GM18498 (cell line): Measurements from ENCODE around the gene MGAT4A.
"Not testable (repeated sequence)": the region's sequence is repeated elsewhere in the genome, so short reads cannot be mapped to it uniquely, and the experiment has no call there.

ENCODE experiments used
- ATAC-seq: cut with Tn5 transposase; IDR thresholded peaks from one replicate; pipeline ENCODE4 v1.9.1; 2021; ENCODE audit warnings: mild to moderate bottlenecking, moderate library complexity; ENCODE audit not compliant: unreplicated experiment

The MGAT4A gene

GRCh38 chr2:98664323-98664722 is 66.6 kb downstream of the MGAT4A start:
- ATAC-seq, result no peak

- ATAC-seq, result no peak
Observed at GRCh38 chr2:98663511-98664090, 67.3 kb downstream of the MGAT4A start.

GRCh38 chr2:98659491-98659840 is 71.5 kb downstream of the MGAT4A start:
- ATAC-seq, result not testable (repeated sequence)

- ATAC-seq, result no peak
Observed at GRCh38 chr2:98658816-98659490, 72.0 kb downstream of the MGAT4A start.

GRCh38 chr2:98656800-98657199 is 74.1 kb downstream of the MGAT4A start:
- ATAC-seq, result no peak

GRCh38 chr2:98654699-98655495 is 76.0 kb downstream of the MGAT4A start:
- ATAC-seq, result no peak

- no peak for ATAC-seq
Observed at GRCh38 chr2:98650998-98651397, 79.9 kb downstream of the MGAT4A start.

GRCh38 chr2:98649992-98650375 is 80.9 kb downstream of the MGAT4A start:
- no peak for ATAC-seq

GRCh38 chr2:98649135-98649991 is 81.6 kb downstream of the MGAT4A start:
- peak; percentile 69 for ATAC-seq

- no peak for ATAC-seq
Observed at GRCh38 chr2:98648451-98648850, 82.5 kb downstream of the MGAT4A start.

GRCh38 chr2:98647636-98648035 is 83.3 kb downstream of the MGAT4A start:
- ATAC-seq, result no peak

- ATAC-seq, result no peak
Observed at GRCh38 chr2:98643496-98644100, 87.3 kb downstream of the MGAT4A start.

GRCh38 chr2:98637401-98638147 is 93.4 kb downstream of the MGAT4A start:
- ATAC-seq, result peak; percentile 93

GRCh38 chr2:98634406-98635092 is 96.4 kb downstream of the MGAT4A start:
- no peak for ATAC-seq

- ATAC-seq, result no peak
Observed at GRCh38 chr2:98632351-98632750, 98.6 kb downstream of the MGAT4A start.

- no peak for ATAC-seq
Observed at GRCh38 chr2:98623657-98624056, 107.3 kb downstream of the MGAT4A start.

GRCh38 chr2:98617149-98617548 is 113.8 kb downstream of the MGAT4A start:
- no peak for ATAC-seq

- no peak for ATAC-seq
Observed at GRCh38 chr2:98615481-98615880, 115.5 kb downstream of the MGAT4A start.

GRCh38 chr2:98614024-98614739 is 116.8 kb downstream of the MGAT4A start:
- ATAC-seq, result no peak
